ENCODE results near the gene RASD2.
A peak's percentile ranks its signal among the peaks of the same experiment; 100 is the strongest.

RASD2 gene

DNA sequence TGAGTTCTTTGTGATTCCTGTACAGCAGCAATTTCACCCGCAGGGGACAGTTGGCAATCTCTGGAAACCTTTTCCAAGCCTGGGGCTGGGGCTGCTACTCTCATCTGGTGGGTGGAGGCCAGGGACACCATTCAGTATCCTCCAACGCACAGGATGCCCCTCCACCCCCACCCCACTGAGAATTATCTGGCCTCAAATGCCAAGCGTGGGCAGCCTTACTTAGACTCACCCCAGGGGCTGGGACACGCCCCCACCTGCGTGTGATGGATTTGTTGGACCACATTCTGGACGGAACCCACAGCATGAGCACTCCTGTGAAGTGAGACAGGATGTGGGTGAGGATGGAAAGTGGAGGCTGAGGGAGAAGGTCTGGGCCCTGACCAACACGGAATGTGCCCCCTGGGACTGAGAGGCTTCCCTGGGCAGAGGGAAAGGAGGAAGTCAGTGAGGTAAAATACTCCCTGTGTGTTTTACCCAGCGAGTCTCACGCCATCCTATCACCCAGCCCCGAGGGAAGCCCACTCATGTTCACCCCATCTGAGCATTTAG, 13.7 kb downstream of the RASD2 start:
- no peak for DNase-seq
- H3K9me3 ChIP-seq: no peaks in the 10 kb centered on the region
- H3K4me3 ChIP-seq (ENCODE audit: low read depth, low read length): no peak overlapping the region
- H3K36me3 ChIP-seq: no peaks in the 10 kb centered on the region
- TF ChIP-seq, protein P1, sequence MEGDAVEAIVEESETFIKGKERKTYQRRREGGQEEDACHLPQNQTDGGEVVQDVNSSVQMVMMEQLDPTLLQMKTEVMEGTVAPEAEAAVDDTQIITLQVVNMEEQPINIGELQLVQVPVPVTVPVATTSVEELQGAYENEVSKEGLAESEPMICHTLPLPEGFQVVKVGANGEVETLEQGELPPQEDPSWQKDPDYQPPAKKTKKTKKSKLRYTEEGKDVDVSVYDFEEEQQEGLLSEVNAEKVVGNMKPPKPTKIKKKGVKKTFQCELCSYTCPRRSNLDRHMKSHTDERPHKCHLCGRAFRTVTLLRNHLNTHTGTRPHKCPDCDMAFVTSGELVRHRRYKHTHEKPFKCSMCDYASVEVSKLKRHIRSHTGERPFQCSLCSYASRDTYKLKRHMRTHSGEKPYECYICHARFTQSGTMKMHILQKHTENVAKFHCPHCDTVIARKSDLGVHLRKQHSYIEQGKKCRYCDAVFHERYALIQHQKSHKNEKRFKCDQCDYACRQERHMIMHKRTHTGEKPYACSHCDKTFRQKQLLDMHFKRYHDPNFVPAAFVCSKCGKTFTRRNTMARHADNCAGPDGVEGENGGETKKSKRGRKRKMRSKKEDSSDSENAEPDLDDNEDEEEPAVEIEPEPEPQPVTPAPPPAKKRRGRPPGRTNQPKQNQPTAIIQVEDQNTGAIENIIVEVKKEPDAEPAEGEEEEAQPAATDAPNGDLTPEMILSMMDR (IDR thresholded peaks at IDR 0.05; ENCODE audit: low read depth, low read length): no peak
- no peaks in the 10 kb centered on the region for H3K27me3 ChIP-seq
- peaks cover 12% of the 10 kb centered on the region for H3K4me1 ChIP-seq

DNA sequence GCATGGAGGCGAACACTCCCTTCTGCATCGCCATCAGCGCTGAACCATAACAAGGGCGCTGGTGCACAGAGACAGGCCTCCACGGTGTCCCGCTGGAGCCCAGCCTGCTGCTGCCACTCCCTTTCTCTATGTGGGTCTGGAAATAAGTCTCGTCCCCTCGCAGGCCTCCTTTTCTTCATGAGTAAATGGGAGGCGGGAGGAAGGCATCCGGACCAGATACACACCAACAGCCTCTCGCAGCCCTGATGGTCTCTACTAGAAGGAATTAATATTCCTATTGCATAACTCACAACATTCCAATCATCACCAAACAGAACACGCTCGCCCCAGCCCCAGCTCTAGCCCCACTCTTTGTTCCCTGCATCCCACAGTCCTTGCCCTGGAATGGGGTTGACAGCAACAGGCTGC, 14.9 kb downstream of the RASD2 start:
- Histone ChIP-seq H3K4me3 (ENCODE audit: low read depth, low read length) (no peak overlapping the region), H3K36me3 (no peaks in the 10 kb centered on the region), H3K27me3 (no peaks in the 10 kb centered on the region), H3K4me1 (peaks cover 12% of the 10 kb centered on the region), H3K9me3 (no peaks in the 10 kb centered on the region)
- peak; percentile 58 for DNase-seq
- TF ChIP-seq, protein P1 (IDR thresholded peaks at IDR 0.05; ENCODE audit: low read depth, low read length): no peak

DNA sequence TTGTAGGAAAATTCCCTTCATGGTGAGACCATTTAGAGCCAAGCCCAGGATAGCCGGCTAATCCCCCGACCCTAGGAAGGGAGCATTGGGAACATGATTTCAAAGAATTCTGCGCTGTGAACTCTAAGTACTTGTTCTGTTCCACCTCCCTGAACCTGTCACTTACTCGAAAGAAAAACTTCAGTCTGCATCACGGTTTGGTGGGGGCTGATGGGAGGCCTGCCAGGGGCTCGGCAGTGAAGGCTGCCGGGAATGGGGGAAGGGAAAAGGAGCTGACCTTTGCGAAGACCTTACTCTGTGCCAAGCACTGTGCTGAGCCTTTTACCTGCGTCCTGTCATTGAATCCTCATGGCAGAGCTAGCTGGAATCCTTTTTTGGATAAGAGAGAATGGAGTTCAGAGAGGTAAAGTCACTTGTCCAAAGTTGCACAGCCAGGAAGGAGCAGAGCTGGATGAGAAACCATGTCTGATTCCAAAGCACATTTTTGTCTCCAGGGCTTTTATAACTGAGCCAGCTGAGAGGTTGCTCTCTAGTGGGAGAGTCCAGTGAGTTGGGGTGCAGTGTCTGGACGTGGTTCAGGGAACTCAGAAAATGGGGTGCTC, 15.4 kb downstream of the RASD2 start:
- no peak overlapping the region for H3K4me3 ChIP-seq (ENCODE audit: low read depth, low read length)
- H3K4me1 ChIP-seq: peaks cover 12% of the 10 kb centered on the region
- no peaks in the 10 kb centered on the region for H3K27me3 ChIP-seq
- TF ChIP-seq, protein P1 (IDR thresholded peaks at IDR 0.05; ENCODE audit: low read depth, low read length): no peak
- DNase-seq: no peak
- no peaks in the 10 kb centered on the region for H3K9me3 ChIP-seq
- H3K36me3 ChIP-seq: no peaks in the 10 kb centered on the region

- Histone ChIP-seq H3K4me3 (ENCODE audit: low read depth, low read length) (no peak overlapping the region), H3K9me3 (no peaks in the 10 kb centered on the region), H3K27me3 (no peaks in the 10 kb centered on the region), H3K36me3 (no peaks in the 10 kb centered on the region), H3K4me1 (peaks cover 12% of the 10 kb centered on the region)
- no peak for DNase-seq
- TF ChIP-seq, protein P1 (IDR thresholded peaks at IDR 0.05; ENCODE audit: low read depth, low read length): no peak
These were observed 16.0 kb downstream of the RASD2 start for GRCh38 chr22:35556666-35557065.

DNA sequence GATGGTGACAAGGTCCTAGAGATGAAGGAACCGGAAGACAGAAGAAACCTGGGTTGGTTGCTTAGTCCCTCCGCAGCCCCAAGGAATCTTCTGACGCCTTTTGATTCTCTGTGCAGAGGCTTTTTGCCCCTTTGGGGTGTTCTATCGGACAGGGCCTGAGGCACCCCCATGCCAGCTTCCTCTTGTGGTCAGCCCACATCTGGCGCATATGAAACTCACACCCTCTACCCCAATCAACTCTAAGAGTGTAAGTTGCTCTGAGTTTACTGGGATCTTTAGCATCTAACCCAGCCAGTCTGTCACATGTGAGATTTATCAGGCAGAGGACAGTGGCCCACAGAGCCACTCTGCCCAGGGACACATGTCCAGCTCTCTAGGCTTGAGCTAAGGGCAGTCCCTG, 17.4 kb downstream of the RASD2 start:
- Histone ChIP-seq H3K27me3 (no peaks in the 10 kb centered on the region), H3K36me3 (no peaks in the 10 kb centered on the region), H3K9me3 (no peaks in the 10 kb centered on the region), H3K4me1 (peaks cover 4% of the 10 kb centered on the region), H3K4me3 (ENCODE audit: low read depth, low read length) (no peak overlapping the region)
- no peak for DNase-seq
- TF ChIP-seq, protein P1 (IDR thresholded peaks at IDR 0.05; ENCODE audit: low read depth, low read length): no peak

DNA sequence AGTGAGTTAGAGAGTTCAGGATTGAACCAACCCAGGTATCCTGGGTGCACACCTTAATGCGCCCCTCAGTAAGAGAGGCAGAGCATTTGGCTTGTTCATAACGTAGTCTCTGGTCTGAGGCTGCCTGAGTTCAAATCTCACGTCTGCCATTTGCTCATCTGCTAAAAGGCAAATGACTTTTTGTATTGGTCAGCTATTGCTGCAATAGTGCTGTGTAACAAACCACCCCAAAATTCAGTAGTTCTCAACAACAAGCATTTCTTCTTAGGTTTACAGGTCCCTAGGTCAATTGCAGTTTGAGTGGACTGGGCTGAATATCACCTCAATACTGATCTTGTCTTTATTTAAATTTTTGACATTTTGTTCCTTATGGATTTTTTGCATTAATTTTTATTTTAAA, 18.1 kb downstream of the RASD2 start:
- H3K4me1 ChIP-seq: peaks cover 4% of the 10 kb centered on the region
- TF ChIP-seq, protein P1 (IDR thresholded peaks at IDR 0.05; ENCODE audit: low read depth, low read length): no peak

More for the DNA sequence above, 18.1 kb downstream of the RASD2 start:
- DNase-seq: no peak
- no peaks in the 10 kb centered on the region for H3K27me3 ChIP-seq
- H3K36me3 ChIP-seq: no peaks in the 10 kb centered on the region
- no peak overlapping the region for H3K4me3 ChIP-seq (ENCODE audit: low read depth, low read length)
- H3K9me3 ChIP-seq: no peaks in the 10 kb centered on the region

Data from BE2C (cell line).